Measurements from ENCODE around the gene CD58. TPM values are rescaled to one million over a fixed set of nuclear protein-coding genes. Genes with fewer than 3 reads are reported as not detected.

CD58 gene
- polyA plus RNA-seq, 3 donors, result 81.0 to 168 (median 128) TPM

GRCh38 chr1:116465845-116466685 is 104.8 kb downstream of the CD58 start:
- Histone ChIP-seq H3K27me3 (ENCODE audit: control insufficient read depth in 2 of 2, insufficient read depth in 2 of 2, low read length in 2 of 2) (peaks cover 0 to 2% of the 10 kb centered on the region in 2 donors), H2AFZ (ENCODE audit: insufficient read depth, low read depth, low read length, poor library complexity, severe bottlenecking) (no peak overlapping the region), H3K4me3 (replicated peaks in 1 of 3; ENCODE audit: low read depth in 2 of 3, low read length in 3 of 3) (no peak overlapping the region), H3K79me2 (ENCODE audit: insufficient read depth, low read length) (no peaks in the 10 kb centered on the region), H3K27ac (ENCODE audit: low read depth in 1 of 2, low read length in 2 of 2) (no peak overlapping the region), H3K4me2 (replicated peaks; ENCODE audit: extremely low read depth, low read length, poor library complexity, severe bottlenecking) (no peak overlapping the region), H3K4me1 (ENCODE audit: control insufficient read depth in 1 of 2, insufficient read depth in 2 of 2, low read length in 2 of 2) (no peaks in the 10 kb centered on the region), H3K36me3 (replicated peaks in 1 of 2; ENCODE audit: control insufficient read depth in 1 of 2, insufficient read depth in 2 of 2, low read length in 2 of 2) (no peaks in the 10 kb centered on the region), H3K9ac (ENCODE audit: insufficient read depth, low read length, poor library complexity, severe bottlenecking) (no peak overlapping the region), H3K9me3 (replicated peaks in 1 of 2; ENCODE audit: control insufficient read depth in 1 of 2, insufficient read depth in 1 of 2, low read length in 2 of 2) (no peaks in the 10 kb centered on the region), H4K20me1 (ENCODE audit: insufficient read depth, low read length) (no peaks in the 10 kb centered on the region)
- Mint-ChIP-seq H3K27ac (no peak overlapping the region), H3K36me3 (no peaks in the 10 kb centered on the region), H3K27me3 (ENCODE audit: low read depth in 3 of 3) (peaks cover 4 to 17% (median 8%) of the 10 kb centered on the region in 3 donors), H3K4me1 (peaks cover 4% of the 10 kb centered on the region), H3K9me3 (peaks cover 0 to 5% (median 0%) of the 10 kb centered on the region in 7 donors), H3K4me3 (peak overlapping the region in 1 of 2 donors; percentile 14)
- WGBS (ENCODE audit: insufficient coverage), result 90% methylated on average over 10 of the region's 10 CpGs
- TF ChIP-seq, protein P1, sequence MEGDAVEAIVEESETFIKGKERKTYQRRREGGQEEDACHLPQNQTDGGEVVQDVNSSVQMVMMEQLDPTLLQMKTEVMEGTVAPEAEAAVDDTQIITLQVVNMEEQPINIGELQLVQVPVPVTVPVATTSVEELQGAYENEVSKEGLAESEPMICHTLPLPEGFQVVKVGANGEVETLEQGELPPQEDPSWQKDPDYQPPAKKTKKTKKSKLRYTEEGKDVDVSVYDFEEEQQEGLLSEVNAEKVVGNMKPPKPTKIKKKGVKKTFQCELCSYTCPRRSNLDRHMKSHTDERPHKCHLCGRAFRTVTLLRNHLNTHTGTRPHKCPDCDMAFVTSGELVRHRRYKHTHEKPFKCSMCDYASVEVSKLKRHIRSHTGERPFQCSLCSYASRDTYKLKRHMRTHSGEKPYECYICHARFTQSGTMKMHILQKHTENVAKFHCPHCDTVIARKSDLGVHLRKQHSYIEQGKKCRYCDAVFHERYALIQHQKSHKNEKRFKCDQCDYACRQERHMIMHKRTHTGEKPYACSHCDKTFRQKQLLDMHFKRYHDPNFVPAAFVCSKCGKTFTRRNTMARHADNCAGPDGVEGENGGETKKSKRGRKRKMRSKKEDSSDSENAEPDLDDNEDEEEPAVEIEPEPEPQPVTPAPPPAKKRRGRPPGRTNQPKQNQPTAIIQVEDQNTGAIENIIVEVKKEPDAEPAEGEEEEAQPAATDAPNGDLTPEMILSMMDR (IDR thresholded peaks at IDR 0.05), result no peak
- intact Hi-C loops (cut with micrococcal nuclease), result no loop called here
- no peak for DNase-seq

GRCh38 chr1:116465477-116465844 is 105.4 kb downstream of the CD58 start:
- no peak overlapping the region for H3K4me3 ChIP-seq (replicated peaks in 1 of 3; ENCODE audit: low read depth in 2 of 3, low read length in 3 of 3)
- H3K4me2 ChIP-seq (replicated peaks; ENCODE audit: extremely low read depth, low read length, poor library complexity, severe bottlenecking), result no peak overlapping the region
- H3K36me3 Mint-ChIP-seq, result no peaks in the 10 kb centered on the region
- intact Hi-C loops (cut with micrococcal nuclease), result no loop called here
- 94% methylated on average over 4 of the region's 4 CpGs for WGBS (ENCODE audit: insufficient coverage)
- no peaks in the 10 kb centered on the region for H3K4me1 Mint-ChIP-seq
- no peaks in the 10 kb centered on the region for H3K36me3 ChIP-seq (replicated peaks in 1 of 2; ENCODE audit: control insufficient read depth in 1 of 2, insufficient read depth in 2 of 2, low read length in 2 of 2)
- peaks cover 4 to 17% (median 8%) of the 10 kb centered on the region in 3 donors for H3K27me3 Mint-ChIP-seq (ENCODE audit: low read depth in 3 of 3)
- H3K27ac Mint-ChIP-seq, result no peak overlapping the region
- H3K9ac ChIP-seq (ENCODE audit: insufficient read depth, low read length, poor library complexity, severe bottlenecking), result no peak overlapping the region
- no peak for DNase-seq
- H3K9me3 ChIP-seq (replicated peaks in 1 of 2; ENCODE audit: control insufficient read depth in 1 of 2, insufficient read depth in 1 of 2, low read length in 2 of 2), result no peaks in the 10 kb centered on the region
- peaks cover 0 to 2% (median 0%) of the 10 kb centered on the region in 7 donors for H3K9me3 Mint-ChIP-seq
- H3K27me3 ChIP-seq (ENCODE audit: control insufficient read depth in 2 of 2, insufficient read depth in 2 of 2, low read length in 2 of 2), result peaks cover 0 to 2% of the 10 kb centered on the region in 2 donors
- H3K4me3 Mint-ChIP-seq, result no peak overlapping the region
- H2AFZ ChIP-seq (ENCODE audit: insufficient read depth, low read depth, low read length, poor library complexity, severe bottlenecking), result no peak overlapping the region
- no peaks in the 10 kb centered on the region for H4K20me1 ChIP-seq (ENCODE audit: insufficient read depth, low read length)
- no peak overlapping the region for H3K27ac ChIP-seq (ENCODE audit: low read depth in 1 of 2, low read length in 2 of 2)
- no peaks in the 10 kb centered on the region for H3K4me1 ChIP-seq (ENCODE audit: control insufficient read depth in 1 of 2, insufficient read depth in 2 of 2, low read length in 2 of 2)
- TF ChIP-seq, protein P1 (IDR thresholded peaks at IDR 0.05), result no peak
- H3K79me2 ChIP-seq (ENCODE audit: insufficient read depth, low read length), result no peaks in the 10 kb centered on the region

Small RNA genes within 50 kb of the gene (small RNA-seq; reads per million reads assigned to genes)
- gene MIR548AC (ENCODE audit: insufficient read length, low read depth), result not detected

Other genes starting within 250 kb of the CD58 start
- gene ATP1A1, start 197.8 kb downstream of the CD58 start, polyA plus RNA-seq, result 100 to 1,000 TPM in 1 of 3 donors, 10 to 100 TPM in 2; 32.3 to 135 (median 32.7) TPM
- gene IGSF3, start 96.7 kb upstream of the CD58 start, polyA plus RNA-seq, result under 1 TPM in 2 of 3 donors, not detected in 1; 0.07 to 0.12 TPM
- 1 to 10 TPM in 2 of 3 donors, under 1 TPM in 1; 0.89 to 3.6 (median 2.1) TPM for gene CD2, start 183.4 kb upstream of the CD58 start, polyA plus RNA-seq

All from CD14-positive monocyte (primary cell).